Neural cell (in vitro differentiated cells): Measurements from ENCODE around the gene R3HDML. TPM values are rescaled to one million over a fixed set of nuclear protein-coding genes. Genes with fewer than 3 reads are reported as not detected.

Experiments
- H2AFZ ChIP-seq: fragments of 200-600, 300-800 bp; sonication (generic), shearing (Covaris generic); 2 replicates; pipeline ENCODE4 v1.6.0; 2014; ENCODE audit warnings: low read depth, mild to moderate bottlenecking, antibody characterized with exemption, low read length, moderate library complexity
- H3F3A ChIP-seq: fragments of 200-600 bp; shearing (Covaris generic); 2 replicates; pipeline ENCODE4 v1.6.1; 2016; ENCODE audit warnings: mild to moderate bottlenecking, moderate library complexity, mixed read lengths, antibody characterized with exemption, low read length; ENCODE audit not compliant: insufficient read depth, poor library complexity, severe bottlenecking
- H3K27ac ChIP-seq: fragments of 200-600, 300-800 bp; sonication (generic), shearing (Covaris generic); 2 replicates; pipeline ENCODE4 v1.5.1; 2014; ENCODE audit warnings: mild to moderate bottlenecking, low read length, moderate library complexity
- H3K27me3 ChIP-seq: fragments of 300-800, 200-600 bp; sonication (generic), shearing (Covaris generic); 2 replicates; pipeline ENCODE4 v1.6.0; 2014; ENCODE audit warnings: mild to moderate bottlenecking, low read depth, low read length, moderate library complexity; ENCODE audit not compliant: insufficient read depth
- H3K36me3 ChIP-seq: fragments of 300-800, 200-600 bp; sonication (generic), shearing (Covaris generic); 2 replicates; pipeline ENCODE4 v1.5.1; 2014; ENCODE audit warnings: mild to moderate bottlenecking, antibody characterized with exemption, low read length, moderate library complexity; ENCODE audit not compliant: insufficient read depth
- H3K4me2 ChIP-seq: fragments of 300-800, 200-600 bp; sonication (generic), shearing (Covaris generic); 2 replicates; pipeline ENCODE4 v1.6.0; 2014; ENCODE audit warnings: mild to moderate bottlenecking, low read length
- H3K4me3 ChIP-seq: fragments of 300-800, 200-600 bp; sonication (generic), shearing (Covaris generic); 2 replicates; pipeline ENCODE4 v1.5.1; 2014; ENCODE audit warnings: mild to moderate bottlenecking, low read length, moderate library complexity
- H3K79me2 ChIP-seq: fragments of 200-600 bp; shearing (Covaris generic); replicated peaks from 2 replicates; pipeline ENCODE4 v1.6.0; 2014; ENCODE audit warnings: mild to moderate bottlenecking, low read length, moderate library complexity; ENCODE audit not compliant: insufficient read depth
- H3K9ac ChIP-seq: fragments of 300-800, 200-600 bp; sonication (generic), shearing (Covaris generic); 2 replicates; pipeline ENCODE4 v1.6.1; 2016; ENCODE audit warnings: mild to moderate bottlenecking, low read length, mixed read lengths
- H3K9me2 ChIP-seq: fragments of 200-600 bp; shearing (Covaris generic); 2 replicates; pipeline ENCODE4 v1.6.1; 2016; ENCODE audit warnings: mild to moderate bottlenecking, low read length, mixed read lengths; ENCODE audit not compliant: insufficient read depth
- H3K9me3 ChIP-seq: fragments of 200-600, 300-800 bp; sonication (generic), shearing (Covaris generic); 2 replicates; pipeline ENCODE4 v1.6.1; 2016; ENCODE audit warnings: mild to moderate bottlenecking, mixed run types, low read length, moderate library complexity, mixed read lengths
- H4K20me1 ChIP-seq: fragments of 200-600 bp; shearing (Covaris generic); 2 replicates; pipeline ENCODE4 v1.6.1; 2016; ENCODE audit warnings: mild to moderate bottlenecking, mixed run types; ENCODE audit not compliant: insufficient read depth
- EP300 ChIP-seq: fragments of 450-650 bp; conservative IDR thresholded peaks from 2 replicates; pipeline ENCODE4 v1.6.1; 2014; ENCODE audit warnings: antibody characterized with exemption, mild to moderate bottlenecking, moderate library complexity; ENCODE audit not compliant: poor library complexity, severe bottlenecking
- EZH2 ChIP-seq: fragments of 200-600, 300-800 bp; shearing (Covaris generic), sonication (generic); IDR thresholded peaks from 2 replicates; pipeline ENCODE4 v1.6.1; 2014; ENCODE audit warnings: antibody characterized with exemption, low read length, borderline replicate concordance, mild to moderate bottlenecking; ENCODE audit not compliant: insufficient read depth, poor library complexity, severe bottlenecking
- MXI1 ChIP-seq: fragments of 450-650 bp; conservative IDR thresholded peaks from 2 replicates; pipeline ENCODE4 v1.6.1; 2014; ENCODE audit warnings: antibody characterized with exemption, mild to moderate bottlenecking; ENCODE audit not compliant: poor library complexity, severe bottlenecking
- POLR2AphosphoS5 ChIP-seq: IDR thresholded peaks from 2 replicates; pipeline ENCODE4 v1.6.1; 2012
- RAD21 ChIP-seq: fragments of 450-650 bp; conservative IDR thresholded peaks from 2 replicates; pipeline ENCODE4 v1.6.1; 2014; ENCODE audit warnings: antibody characterized with exemption, mild to moderate bottlenecking, moderate library complexity
- REST ChIP-seq: IDR thresholded peaks from 2 replicates; pipeline ENCODE4 v1.6.1; 2012; ENCODE audit warnings: borderline replicate concordance
- SMC3 ChIP-seq: fragments of 450-650 bp; conservative IDR thresholded peaks from 2 replicates; pipeline ENCODE4 v1.6.1; 2014; ENCODE audit warnings: antibody characterized with exemption, mild to moderate bottlenecking, moderate library complexity; ENCODE audit not compliant: poor library complexity
- TAF1 ChIP-seq: IDR thresholded peaks from 2 replicates; pipeline ENCODE4 v1.6.1; 2012; ENCODE audit warnings: low read depth
- polyA plus RNA-seq: library from polyadenylated mRNA; depleted of rRNA; stranded (reverse); fragments of >200 nt; gene quantifications from 2 replicates; pipeline ENCODE4 v1.2.3, GENCODE V29; 2014
- TF ChIP-seq, protein P1 (sequence below): fragments of 450-650 bp; IDR thresholded peaks from 2 replicates; pipeline ENCODE4 v1.5.1; 2014; ENCODE audit warnings: antibody characterized with exemption, mild to moderate bottlenecking, moderate library complexity; ENCODE audit not compliant: poor library complexity, severe bottlenecking

R3HDML gene
- polyA plus RNA-seq, 1 donor from 2014 or later, result not detected

DNA sequence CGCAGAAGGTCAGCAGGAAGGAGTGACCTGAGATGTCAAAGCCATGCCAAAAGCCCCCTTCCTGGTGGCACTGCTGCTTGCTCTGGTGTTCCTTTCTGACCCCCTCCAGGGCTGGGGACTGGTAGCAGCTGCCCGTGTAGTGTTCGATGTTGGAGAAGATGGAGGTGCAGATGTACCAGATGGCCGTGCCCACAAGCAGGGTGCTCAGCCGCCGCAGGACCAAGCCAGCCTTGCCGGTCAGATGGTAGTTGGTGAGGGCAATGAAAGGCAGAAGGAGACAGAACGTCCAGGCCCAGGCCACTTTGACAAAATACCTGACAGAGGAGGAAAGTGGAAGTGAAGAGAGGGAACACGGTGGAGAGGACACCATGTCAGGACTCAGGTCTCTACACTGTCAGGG is 29.9 kb upstream of the R3HDML start:
- no peak overlapping the region for H3K4me2 ChIP-seq
- H2AFZ ChIP-seq, result no peak overlapping the region
- no peaks in the 10 kb centered on the region for H3K9me3 ChIP-seq

GRCh38 chr20:44309763-44310663 is 26.8 kb upstream of the R3HDML start:
- Histone ChIP-seq H3K79me2 (peaks cover 4% of the 10 kb centered on the region), H3K36me3 (no peaks in the 10 kb centered on the region), H2AFZ (peak overlapping the region; percentile 75), H3K9ac (peak overlapping the region; percentile 85), H3K9me3 (no peaks in the 10 kb centered on the region), H3K4me3 (peak overlapping the region; percentile 96), H3K27ac (no peak overlapping the region), H3K27me3 (no peaks in the 10 kb centered on the region), H3K4me2 (peak overlapping the region; percentile 71), H4K20me1 (no peaks in the 10 kb centered on the region), H3F3A (no peaks in the 10 kb centered on the region), H3K9me2 (no peaks in the 10 kb centered on the region)
- no peak for TF ChIP-seq SMC3
- TF ChIP-seq REST, result no peak
- no peak for TF ChIP-seq RAD21
- TF ChIP-seq, protein P1, sequence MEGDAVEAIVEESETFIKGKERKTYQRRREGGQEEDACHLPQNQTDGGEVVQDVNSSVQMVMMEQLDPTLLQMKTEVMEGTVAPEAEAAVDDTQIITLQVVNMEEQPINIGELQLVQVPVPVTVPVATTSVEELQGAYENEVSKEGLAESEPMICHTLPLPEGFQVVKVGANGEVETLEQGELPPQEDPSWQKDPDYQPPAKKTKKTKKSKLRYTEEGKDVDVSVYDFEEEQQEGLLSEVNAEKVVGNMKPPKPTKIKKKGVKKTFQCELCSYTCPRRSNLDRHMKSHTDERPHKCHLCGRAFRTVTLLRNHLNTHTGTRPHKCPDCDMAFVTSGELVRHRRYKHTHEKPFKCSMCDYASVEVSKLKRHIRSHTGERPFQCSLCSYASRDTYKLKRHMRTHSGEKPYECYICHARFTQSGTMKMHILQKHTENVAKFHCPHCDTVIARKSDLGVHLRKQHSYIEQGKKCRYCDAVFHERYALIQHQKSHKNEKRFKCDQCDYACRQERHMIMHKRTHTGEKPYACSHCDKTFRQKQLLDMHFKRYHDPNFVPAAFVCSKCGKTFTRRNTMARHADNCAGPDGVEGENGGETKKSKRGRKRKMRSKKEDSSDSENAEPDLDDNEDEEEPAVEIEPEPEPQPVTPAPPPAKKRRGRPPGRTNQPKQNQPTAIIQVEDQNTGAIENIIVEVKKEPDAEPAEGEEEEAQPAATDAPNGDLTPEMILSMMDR, result no peak
- no peak for TF ChIP-seq POLR2AphosphoS5
- no peak for TF ChIP-seq EZH2

More for the DNA sequence above, 29.9 kb upstream of the R3HDML start:
- Histone ChIP-seq H4K20me1 (no peaks in the 10 kb centered on the region), H3K36me3 (no peaks in the 10 kb centered on the region), H3K27ac (no peak overlapping the region), H3K9ac (no peak overlapping the region), H3F3A (no peaks in the 10 kb centered on the region), H3K9me2 (no peaks in the 10 kb centered on the region), H3K27me3 (no peaks in the 10 kb centered on the region), H3K4me3 (no peak overlapping the region), H3K79me2 (peaks cover 4% of the 10 kb centered on the region)
- TF ChIP-seq TAF1 (no peak), EZH2 (no peak), POLR2AphosphoS5 (no peak), MXI1 (no peak), REST (no peak), EP300 (no peak), SMC3 (no peak), RAD21 (no peak)
- TF ChIP-seq, protein P1, result no peak
